T-helper 2 cell (primary cell): Measurements from ENCODE around the gene CDK3.
"Not testable (repeated sequence)": the region's sequence is repeated elsewhere in the genome, so short reads cannot be mapped to it uniquely, and the experiment has no call there.

Experiments used
- DNase-seq, 5 experiments: peaks; one replicate each; pipeline versions ENCODE4 v3.0.0 to v3.0.0-alpha.2; 2012 to 2022
- total RNA-seq, 2 donors: gene quantifications; one replicate each; lab custom pipeline; 2026; lab: John Stamatoyannopoulos, UW

The CDK3 gene
- total RNA-seq, result 0.40 to 0.62 reads per million in 2 donors

DNA sequence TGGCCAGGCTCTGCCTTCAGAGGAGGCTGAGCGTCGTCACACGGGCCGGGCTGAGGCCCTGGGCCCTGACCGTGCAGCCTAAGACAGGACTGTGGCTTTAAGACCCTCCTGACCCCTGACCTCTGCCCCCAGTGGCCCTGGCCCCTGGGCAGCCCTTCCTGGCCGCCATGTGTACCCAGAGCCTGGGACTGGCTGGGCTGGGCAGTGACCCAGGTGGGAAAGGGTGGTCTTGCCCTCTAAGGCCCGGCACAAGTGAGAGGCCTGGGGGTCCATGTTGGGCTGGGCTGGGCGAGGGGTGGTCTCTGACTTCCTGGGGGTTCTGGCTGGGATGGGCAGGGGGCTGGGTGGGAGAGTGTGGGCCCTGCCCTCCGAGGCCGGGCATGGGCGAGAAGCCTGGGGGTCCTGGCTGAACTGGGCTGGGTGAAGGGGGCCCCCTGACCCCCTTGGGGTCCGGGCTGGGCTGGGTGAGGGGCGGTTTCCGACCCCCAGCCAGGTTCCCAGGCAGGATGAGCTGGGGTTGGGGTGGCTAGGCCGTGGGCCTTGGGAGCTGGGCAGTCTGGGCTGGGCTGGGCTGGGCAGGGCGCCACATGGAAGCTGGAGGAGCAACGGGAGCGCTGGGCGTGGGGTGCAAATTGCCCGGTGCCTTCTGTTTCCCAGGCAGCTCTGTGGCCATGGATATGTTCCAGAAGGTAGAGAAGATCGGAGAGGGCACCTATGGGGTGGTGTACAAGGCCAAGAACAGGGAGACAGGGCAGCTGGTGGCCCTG, at the start of gene CDK3:
Gene CDK3 (plus strand): TSS at position 101 of the 767 bp plus-strand sequence. CDS start 571 bp downstream, at position 672.
- no peak for DNase-seq

DNA sequence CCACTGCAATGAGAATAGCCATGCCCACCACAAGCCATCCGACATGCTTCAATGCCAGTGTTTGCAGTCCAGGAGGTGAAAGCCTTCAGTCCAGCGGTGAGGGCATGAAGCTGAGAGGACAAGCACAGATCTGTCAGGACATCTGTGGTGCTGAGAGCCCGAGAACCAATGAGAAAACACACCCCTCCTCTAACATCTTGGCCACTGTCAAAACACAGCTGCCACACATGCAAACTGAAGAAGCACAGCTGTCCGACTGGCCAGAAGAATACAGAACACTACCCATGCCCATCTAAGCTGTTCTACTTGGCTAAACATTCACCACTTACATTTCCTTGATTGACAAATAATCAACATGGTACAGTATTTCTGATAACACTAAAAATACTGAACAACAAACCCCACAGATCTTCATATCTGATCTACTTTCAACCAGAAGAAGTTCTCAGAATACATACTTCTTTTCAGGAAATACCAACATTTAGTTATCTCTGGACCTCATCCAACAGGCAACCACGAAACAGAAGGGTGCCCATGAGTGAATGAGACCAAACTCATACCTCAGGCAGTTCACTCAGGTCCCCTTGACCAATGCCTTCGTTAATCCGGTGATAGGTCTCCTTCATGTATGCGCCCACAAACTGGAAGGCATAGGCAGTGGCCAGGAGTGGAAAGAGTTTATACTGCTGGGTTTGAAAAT, 49.6 kb upstream of the CDK3 start:
- DNase-seq, result peak in 1 of 5 experiments; percentile 77

DNA sequence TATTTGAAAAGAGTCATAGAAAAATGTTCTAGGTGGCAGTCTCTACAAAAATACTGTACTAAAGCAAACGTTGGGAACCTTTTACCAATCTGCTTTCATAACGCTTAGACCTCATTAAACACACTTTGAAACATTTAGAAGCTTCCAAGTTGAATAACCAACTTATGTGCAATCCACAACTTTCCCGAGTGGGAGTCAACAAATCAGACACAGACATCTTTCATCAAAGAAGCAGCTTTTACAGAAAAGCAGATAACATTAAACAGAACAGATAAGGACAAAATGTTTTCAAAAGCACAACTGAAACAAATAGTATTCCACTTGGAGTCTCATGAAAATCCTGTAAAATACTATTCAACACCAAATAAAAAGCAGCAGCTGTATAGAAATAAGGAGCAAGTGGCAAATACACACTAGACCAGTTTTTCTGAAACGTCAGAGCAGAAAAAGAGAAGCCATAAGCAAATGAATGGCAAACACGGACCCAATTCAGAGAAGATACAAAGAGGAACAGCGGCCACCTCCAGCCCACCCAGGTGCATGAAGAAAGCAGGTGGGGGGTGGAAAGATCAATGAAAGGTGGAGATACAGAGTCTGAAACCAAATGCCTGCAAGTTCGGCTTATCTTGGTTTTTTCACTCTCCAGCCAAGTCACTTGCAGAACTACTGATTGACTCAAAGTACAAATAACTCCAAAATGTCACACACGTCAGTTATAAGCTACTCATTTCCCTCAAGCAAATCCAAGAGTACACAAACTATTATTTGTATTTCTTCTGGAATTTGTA, 41.4 kb upstream of the CDK3 start:
- no peak for DNase-seq

DNA sequence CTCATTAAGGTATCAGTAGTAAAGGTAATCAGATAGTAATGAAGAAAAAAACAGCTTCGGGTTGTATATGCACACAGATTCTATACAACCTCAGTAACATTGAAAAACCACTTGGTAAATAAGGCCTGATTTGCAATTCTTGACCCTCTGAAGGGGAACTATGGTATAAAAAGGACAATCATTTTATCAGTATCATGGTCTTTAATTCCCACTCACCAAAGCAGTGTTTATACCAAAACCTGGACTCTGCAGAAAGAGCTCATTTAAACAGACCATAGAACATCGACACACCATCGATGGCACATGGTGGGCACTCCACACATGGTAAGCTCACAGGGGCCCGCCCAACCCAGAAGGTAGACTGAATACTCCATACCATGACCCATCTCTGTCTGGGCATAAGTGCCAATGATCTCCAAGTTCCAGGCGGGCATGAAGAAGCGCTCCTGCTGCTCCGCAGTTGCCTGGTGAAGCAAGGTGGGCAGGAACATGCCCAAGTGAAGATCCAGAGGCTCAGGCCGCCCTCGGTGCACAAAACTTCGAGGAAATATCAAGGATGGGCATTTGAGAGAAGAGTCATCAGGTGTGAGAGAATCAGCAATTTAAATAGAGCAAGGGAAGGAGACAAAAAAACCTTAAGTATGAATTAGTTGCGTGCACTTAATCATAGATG, 40.7 kb upstream of the CDK3 start:
- DNase-seq, result no peak

DNA sequence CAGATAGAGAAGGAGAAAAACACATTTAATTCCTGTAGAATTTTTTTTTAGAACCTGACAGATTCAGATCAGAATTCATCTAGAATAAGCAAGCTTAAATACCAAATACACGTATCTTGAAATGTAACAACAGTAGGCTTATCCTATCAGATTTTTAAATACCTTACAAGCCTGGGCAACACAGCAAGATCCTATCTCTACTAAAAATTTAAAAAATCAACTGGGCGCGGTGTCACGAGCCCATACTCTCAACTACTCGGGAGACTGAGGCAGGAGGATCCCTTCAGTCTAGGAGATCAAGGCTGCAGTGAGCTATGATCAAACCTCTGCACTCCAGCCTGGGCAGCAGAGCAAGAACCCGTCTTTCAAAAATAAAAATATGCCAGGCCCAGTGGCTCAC, 35.2 kb upstream of the CDK3 start:
- no peak for DNase-seq

DNA sequence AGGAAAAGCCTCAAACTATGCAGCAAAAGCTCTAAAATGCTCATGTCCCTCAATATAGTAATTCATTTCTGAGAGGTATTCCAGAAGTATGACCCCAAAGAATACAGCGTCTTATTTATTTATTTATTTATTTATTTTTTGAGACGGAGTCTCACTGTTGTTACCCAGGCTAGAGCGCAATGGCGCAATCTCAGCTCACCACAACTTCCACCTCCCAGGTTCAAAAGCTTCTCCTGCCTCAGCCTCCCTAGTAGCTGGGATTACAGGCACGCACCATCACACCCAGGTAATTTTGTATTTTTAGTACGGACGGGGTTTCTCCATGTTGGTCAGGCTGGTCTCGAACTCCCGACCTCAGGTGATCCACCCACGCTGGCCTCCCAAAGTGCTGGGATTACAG, 31.6 kb upstream of the CDK3 start:
- DNase-seq, result not testable (repeated sequence)

DNA sequence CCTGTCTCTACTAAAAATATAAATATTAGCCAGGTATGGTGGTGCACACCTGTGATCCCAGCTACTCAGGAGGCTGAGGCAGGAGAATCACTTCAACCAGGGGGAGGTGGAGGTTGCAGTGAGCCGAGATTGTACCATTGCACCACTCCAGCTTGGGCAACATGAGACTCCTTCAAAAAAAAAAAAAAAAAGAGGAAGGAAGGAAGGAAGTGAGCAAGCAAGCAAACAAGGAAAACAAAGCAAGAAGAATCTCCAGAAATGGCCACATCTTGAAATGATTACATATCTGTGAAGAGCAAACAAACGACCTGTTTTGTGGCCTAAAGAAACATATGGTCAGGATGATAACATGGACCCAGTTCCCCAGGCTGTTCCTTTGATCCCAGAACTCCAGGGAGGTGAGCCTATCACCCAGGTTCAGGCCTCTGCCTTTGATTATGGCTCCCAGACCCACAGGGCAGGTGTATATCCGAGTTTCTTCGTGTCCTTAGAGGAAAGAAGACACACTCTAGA, 30.6 kb upstream of the CDK3 start:
- no peak for DNase-seq

DNA sequence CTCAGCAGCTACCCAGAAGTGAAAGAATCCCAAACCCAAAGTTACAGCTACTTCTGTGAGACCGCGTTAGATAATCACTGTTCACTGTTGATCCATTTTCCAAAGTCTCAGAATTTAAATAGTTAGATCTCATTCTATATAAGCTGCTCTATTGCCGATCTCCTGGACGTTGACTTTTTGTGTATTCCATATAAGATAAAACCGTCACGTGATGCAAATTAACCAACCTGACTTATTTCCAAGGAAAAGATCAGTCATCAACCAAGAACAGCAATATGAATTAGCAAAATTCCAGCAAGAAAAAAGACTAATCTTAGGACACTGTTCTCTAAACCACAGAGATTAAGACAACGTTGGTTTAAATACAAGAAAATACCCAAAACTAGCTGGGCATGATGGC, 30.0 kb upstream of the CDK3 start:
- DNase-seq, result no peak

DNA sequence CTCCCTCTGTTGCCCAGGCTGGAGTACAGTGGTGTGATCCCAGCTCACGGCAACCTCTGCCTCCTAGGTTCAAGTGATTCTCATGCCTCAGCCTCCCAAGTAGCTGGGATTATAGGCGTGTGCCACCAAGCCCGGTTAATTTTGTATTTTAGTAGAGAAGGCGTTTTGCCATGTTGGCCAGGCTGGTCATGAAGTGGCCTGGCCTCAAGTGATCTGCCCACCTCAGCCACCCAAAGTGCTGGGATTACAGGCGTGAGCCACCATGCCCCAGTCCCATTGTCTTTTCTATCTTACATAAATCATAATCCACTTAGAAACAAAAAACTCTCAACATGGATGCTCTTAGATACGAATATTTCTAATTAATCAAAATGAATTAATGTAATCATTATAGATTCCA, 25.5 kb upstream of the CDK3 start:
- DNase-seq, result not testable (repeated sequence)

DNA sequence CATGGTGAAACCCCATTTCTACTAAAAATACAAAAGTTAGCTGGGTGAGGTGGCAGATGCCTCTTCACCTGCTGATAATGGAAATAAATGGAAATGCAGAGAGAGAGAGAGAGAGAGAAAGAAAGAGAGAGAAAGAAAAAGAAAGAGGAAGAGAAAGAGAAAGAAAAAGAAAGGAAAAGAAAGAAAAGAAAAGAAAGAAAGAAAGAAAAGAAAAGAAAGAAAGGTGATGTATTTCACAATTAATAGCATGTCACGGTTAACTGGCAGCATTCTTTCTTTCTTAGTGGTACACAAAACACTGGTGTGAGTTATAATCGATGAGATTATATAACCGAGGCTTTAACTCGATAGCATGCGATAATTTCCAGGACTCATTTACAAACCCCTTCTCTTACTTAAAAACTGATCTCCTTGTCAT, 24.9 kb upstream of the CDK3 start:
- no peak for DNase-seq

DNA sequence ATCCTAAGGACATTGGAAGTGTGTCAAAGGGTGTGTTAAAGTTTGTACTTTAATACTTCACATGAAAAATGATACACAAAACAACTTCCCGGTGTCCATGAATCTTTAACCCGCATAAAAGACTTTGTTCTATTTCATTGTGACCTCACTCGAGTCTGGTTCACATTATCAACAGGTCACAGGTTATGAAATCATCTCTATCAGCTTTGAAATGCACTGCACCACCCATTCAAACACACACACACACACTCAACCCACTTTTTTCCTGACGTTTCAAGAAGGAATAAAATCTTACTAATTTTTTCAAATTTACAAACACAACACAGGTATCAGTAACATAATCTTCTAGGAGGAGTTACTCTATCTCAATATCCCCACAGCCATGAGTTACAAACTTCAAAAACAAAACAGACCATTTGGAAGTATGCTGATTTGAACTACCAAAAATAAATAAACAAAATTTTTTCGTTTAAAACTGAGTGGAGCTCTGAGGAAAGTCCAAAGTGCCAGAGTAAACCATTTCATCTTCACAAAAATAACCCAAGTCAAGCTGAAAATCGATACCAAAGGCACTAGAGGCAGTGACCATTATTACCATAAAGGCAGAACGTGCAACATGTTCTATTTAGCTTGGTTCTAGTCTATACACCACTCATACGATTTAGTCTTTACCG, 24.3 kb upstream of the CDK3 start:
- DNase-seq, result no peak

DNA sequence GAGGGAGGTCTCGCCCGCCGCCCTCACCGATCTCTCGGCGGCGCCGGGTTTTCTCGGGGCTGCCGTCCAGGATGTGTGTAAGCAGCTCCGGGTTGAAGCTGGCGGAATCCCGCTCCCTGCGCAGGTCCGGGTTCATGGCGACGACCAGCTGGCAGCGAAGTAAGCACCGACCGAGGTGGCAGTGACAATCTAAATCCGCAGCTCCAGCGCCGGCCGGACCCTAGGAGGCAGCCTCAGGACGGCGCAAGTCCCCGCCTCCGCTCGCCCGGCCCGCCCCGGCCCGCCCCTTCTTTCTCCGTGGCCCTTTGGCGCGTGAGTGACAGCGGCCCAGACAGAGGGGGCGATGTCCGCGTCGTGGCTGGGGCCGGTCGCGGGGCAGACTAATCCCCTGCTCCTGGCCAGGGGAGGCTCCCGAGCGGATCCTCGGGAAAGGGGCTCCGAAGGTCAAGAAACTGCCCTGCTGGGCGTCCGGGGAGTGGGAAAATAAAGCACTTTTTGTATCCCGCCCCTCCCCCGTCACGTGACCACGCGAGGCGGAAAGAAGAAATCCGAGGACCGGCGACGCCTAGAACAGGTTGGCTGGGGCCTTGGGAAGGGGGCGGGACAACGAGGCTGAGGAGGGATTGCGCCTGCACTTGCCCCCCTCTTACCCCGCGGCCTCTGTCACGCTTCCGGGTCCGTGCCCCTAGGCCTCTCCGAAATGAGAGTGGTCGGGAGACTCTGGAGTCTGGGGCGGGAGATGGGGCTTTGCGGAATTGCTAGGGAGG, 21.5 kb upstream of the CDK3 start, which contains the start of the genes ACOX1 and TEN1:
Gene ACOX1 (minus strand): TSS at position 229 of the 767 bp plus-strand sequence. CDS start 93 bp downstream, at position 136.
Gene TEN1 (plus strand): TSS at position 303 of the 767 bp plus-strand sequence. CDS start 6,953 bp downstream, outside the sequence.
- DNase-seq, result peak; percentile 87 to 98 (median 93)

DNA sequence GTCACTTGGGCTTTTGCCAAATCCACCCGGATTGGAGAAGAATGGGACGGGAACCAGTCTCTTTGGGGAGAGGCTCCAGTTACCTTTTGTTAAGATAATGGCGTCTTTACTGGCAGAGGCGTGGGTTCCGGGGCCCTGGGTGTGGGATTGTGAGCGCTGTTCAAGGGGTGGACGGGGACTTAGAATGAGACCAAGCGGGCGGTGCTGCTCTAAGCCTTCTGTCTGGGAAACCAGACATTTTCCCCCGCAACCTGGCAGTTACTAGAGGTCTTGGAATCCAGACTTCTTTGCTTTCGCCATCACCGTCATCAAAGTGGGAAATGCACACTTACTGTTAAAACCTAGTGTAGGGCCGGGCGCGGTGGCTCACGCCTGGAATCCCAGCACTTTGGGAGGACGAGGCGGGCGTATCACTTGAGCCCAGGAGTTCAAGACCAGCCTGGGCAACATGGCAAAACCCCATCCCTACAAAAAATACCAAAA, 20.9 kb upstream of the CDK3 start:
- no peak for DNase-seq

DNA sequence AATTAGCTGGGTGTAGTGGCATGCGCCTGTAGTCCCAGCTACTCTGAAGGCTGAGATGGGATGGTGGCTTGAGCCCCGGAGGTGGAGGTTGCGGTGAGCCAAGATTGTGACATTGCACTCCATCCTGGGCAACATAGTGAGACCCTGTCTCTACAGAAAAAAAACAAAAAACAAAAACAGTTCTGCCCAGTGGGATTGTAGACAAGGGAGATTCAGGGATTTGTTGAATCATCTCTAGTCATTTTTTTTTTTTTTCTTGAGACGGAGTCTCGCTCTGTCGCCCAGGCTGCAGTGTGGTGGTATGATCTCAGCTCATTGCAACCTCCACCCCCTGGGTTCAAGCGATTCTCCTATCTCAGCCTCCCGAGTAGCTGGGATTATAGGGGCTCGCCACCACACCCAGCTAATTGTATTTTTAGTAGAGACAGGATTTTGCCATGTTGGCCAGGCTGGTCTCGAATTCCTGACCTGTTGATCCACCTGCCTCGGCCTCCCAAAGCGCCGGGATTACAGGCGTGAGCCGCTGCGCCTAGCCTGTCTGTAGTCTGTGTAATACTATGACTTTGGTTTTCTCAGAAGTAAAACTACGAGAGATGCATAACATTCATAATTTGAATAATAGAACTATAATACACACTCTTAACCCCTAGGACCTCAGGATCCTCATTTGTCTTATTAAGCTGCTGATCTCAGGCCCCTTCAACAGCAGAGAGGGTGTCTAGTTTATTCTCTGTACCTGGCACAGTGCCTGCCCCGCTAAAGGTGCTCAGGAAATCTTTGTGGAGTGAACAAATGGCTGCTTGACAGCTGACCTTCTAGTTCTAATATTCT, 20.3 kb upstream of the CDK3 start:
- no peak for DNase-seq

DNA sequence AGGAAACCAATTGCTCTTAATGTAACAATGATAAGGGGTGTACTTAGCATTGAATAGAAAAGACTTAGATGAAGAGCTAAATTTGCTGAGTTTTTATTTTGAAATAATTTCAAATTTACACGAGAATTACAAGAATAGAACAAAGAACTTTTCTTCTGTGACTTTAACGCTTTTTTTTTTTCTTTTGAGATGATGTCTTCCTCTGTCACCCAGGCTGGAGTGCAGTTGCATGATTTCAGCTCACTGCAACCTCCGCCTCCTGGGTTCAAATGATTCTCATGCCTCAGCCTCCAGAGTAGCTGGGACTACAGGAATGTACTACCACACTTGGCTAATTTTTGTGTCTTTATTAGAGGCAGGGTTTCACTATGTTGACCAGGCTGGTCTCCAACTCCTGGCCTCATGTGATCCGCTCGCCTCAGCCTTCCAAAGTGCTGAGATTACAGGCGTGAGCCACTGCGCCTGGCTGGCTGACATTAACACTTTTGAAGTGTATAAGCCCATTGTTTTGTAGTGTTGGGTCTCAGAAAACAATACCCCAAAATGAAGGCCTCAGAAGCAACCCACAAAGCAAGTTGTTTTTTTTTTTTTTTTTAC, 19.5 kb upstream of the CDK3 start:
- DNase-seq, result no peak

DNA sequence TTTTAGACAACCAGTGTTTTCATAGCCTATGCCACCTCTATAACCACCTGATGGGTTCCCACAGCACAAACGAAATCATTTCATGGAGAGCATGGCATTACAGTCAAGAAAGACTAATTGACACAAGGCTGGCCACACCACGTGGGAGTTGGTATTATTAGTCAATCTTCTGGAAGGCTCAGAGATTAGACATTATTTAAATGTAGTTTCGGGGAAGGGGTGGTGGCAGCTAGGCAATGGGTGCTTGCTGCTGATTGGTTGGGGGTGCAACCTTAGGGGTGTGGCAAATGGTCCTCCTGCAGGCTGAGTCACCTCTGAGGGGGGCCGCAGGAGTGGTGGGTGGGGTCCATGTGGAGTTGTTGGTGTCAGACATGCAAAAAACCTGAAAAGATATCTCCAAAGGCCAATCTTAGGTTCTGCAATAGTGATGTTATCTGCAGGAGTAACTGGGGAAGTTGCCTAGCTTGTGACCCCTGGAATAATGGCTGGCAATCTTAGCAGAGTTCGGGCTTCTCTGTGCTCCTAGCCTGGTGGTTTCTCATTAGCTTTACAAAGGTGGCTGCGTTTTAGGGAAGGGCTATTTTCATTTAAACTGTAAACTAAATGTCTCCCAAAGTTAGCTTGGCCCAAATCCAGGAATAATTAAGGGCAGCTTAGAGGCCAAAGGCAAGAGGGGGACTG, 17.0 kb upstream of the CDK3 start:
- no peak for DNase-seq

DNA sequence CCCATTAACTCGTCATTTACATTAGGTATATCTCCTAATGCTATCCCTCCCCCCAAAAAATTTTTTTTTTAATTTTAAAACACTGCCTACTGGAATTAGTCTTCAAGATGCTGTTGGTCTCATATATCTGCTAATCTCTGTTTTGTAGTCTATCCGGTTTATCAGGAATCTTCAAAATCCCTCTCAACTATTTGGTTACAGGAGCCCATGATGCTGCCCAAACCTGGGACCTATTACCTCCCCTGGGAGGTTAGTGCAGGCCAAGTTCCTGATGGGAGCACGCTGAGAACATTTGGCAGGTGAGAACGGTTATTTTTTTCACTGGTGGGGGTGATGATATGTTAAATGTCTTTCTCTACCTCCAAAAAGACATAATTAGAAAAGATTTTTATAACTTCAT, 14.7 kb upstream of the CDK3 start:
- DNase-seq, result no peak

DNA sequence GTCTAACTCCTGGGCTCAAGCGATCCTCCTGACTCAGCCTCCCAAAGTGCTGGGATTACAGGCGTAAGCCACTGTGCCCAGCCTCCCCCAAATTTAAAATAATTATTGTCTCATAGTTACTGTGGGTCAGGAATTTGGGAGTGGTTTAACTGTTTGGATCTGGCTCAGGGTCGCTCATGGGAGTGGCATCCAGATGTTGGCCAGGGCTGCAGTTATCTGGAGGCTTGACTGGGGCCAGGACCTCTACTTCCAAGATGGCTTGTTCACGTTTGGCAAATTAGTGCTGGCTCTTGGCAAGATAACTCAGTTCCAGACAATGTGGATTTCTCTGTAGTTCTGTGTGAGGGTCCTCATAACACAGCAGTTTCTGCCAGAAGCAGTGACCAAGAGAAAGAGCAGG, 13.6 kb upstream of the CDK3 start:
- DNase-seq, result no peak

DNA sequence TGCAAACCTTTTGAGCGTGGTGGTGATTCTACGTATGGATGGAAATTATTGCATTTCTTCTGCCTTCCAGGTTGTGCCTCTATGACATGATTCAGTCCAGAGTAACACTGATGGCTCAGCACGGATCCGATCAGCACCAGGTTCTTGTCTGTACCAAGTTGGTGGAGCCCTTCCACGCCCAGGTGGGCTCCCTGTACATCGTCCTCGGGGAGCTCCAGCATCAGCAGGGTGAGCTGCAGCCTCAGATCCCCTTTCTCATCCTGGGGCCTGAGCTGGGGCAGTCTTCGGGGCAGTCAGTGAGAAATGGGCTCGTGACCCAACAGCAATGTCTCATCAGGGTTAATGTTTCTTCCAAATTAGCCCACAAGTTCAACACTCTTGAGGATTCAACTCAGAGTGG, 9.3 kb upstream of the CDK3 start:
- no peak for DNase-seq
